HTERT RPE-1 (cell line): Measurements from ENCODE around the gene HVCN1.
"Not testable (repeated sequence)": the region's sequence is repeated elsewhere in the genome, so short reads cannot be mapped to it uniquely, and the experiment has no call there.

ENCODE experiments used
- in situ Hi-C: fragments of 300-500 bp; cut with MboI; formaldehyde crosslinking; loops from 4 replicates; pipeline ENCODE4 v1.14.3; 2020; ENCODE audit warnings: low sequenced_read_pairs

The HVCN1 gene, protein sequence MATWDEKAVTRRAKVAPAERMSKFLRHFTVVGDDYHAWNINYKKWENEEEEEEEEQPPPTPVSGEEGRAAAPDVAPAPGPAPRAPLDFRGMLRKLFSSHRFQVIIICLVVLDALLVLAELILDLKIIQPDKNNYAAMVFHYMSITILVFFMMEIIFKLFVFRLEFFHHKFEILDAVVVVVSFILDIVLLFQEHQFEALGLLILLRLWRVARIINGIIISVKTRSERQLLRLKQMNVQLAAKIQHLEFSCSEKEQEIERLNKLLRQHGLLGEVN

DNA sequence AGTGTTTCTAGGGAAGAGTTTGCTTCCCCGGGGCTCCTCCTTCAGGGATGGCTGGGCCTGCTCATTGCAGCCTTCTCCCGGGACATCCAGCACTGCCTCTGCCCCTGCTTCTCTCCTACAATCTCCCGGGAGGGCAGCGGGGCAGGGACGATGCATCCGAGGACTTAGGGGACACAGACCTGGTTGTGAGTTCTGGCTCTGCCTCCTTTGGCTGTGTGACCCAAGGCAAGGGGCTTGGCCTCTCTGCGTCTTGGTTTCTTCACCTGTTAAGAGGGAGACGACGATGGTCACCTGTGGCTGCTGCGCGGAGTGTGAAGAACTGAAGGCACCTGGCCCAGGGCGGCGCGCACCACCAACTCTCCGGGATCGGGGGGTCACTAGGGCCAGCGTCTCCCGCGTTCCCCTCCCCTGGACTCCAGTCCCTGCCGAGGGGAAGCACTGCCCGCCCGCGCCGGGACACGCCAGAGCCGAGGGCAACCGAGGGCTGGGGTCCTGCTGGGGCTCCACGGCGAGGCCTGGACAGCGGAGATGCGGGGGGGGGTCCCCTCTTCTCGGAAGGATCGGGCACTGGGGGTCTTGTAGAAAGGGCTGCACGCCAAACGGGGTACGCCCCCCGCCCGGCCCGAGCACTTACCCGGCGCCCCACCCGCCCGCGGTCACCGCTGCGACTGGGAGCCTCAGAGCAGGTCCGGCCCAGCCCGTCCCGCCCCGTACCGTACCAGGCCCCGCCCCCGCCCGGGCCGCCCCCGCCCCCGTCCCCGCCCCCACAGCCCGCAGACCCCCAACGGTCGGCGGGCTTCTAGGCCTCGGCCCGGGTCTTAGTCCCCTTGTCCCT lies at the start of gene HVCN1:
HVCN1 (minus strand) TSS at position 670 of the 835 bp plus-strand sequence. CDS start 5,870 bp downstream, outside the sequence.
- in situ Hi-C loops, result no loop called here

DNA sequence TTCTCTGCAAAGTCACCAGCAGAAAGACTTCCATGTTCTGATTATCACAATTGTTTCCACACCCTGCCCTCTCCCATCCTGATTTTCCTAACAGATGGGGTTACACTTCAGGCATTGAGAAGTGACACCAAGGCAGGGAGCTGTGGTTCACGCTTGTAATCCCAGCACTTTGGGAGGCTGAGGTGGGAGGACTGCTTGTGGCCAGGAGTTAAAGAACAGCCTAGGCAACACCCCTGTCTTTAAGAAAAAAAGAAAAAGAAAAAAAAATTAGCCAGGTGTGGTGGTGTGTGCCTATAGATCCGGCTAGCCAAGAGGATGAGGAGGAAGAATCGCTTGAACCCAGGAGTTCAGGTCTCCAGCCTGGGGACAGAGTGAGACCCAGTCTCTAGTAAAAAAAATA lies 48.6 kb upstream of the HVCN1 start:
- in situ Hi-C loops, result no loop called here

DNA sequence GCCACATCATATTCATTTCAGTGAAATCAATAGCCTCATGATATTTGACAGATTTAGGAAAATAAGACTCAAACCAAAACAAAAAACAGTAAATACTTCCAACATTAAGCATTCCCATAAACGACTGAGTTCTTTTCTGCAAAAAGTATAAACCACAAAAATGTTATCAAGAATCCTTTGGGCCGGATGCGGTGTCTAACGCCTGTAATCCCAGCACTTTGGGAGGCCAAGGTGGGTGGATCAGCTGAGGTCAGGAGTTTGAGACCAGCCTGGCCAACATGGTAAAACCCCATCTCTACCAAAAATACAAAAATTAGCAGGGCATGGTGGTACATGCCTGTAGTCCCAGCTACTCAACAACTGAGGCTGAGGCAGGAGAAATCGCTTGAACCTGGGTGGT lies 48.1 kb upstream of the HVCN1 start:
- in situ Hi-C loops, result not testable (repeated sequence)

DNA sequence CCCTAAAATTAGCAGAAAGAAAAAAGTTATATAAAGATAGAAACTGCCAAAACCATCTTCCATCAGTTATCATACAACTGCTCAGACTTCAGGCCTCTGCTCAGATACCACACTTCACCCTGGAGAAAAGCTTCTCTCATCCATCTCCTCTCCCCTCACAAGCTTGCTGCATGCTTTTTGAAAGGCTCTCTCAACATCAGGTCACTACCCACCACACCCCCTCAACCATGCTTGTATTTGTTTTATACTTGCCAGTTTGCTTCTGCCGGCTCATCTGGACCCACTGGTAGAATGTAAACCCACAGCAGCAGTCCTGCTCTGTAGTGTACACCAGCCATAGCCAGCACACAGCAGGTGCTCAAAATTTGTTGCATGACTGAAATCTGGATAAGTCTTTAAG lies 45.0 kb upstream of the HVCN1 start:
- in situ Hi-C loops, result no loop called here

DNA sequence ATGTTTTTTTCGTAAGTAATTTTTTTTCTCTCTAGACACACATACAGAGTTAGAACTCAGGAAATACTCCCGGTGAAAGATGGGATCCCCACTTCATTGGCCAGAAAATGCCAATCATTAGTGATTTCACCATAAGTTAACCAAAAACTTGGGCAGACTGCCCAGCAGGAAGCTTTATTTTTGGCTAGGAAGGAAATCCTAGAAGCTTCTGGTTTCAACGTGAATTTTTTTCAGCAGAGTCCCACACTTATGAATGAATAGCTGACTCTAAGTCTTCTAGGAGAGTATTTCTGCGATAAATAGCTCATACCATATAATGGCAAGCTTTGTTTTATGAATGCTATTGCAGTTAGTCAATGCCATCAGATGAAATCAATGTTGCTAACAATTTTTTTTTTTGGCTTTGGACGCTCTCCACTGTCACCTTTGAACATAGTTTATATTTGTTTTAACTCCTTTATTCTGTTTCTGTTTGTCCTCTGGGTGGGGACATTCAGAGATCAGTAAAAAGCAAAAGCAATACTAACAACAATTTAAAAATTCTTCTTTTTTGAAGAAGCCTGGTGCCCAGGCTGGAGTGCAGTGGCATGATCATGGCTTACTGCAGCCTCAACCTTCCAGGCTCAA lies 44.3 kb upstream of the HVCN1 start:
- in situ Hi-C loops, result no loop called here

DNA sequence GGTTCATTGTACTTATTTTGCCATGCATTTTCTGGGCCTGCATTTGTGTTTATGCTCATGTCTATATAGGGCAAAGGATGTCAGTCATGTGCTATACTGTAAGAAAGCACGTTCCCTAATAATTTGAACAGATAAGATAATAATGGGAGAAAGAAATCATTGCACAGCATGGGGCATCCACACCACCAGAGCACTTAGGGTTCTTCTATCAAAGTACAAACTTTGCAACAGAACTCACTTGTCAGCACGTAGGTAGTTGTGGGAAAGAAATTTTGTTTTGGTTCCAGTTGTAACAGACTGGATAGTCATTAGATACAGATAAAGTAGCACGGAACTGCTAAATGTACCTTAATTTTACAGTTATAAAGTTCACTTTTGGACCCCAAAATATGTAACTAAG lies 43.7 kb upstream of the HVCN1 start:
- in situ Hi-C loops, result no loop called here

DNA sequence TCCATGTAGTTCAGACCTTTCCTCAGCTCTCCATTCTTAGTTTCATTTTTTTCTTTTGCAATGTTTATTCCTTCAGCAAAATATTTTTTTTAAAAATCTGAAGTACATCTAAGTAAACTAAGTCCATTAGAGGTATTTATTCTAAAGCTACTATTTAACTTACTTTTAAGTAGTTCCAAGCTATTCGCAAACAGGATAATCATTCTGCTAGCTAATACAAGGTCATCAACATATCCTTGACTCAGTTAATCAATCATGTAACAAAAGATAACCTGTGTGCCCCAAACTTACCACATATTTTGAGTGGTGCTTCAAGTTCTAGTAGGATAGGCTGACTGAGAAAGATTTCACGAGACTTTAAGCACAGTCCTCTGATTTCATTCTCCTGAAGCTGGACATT lies 42.6 kb upstream of the HVCN1 start:
- in situ Hi-C loops, result no loop called here

DNA sequence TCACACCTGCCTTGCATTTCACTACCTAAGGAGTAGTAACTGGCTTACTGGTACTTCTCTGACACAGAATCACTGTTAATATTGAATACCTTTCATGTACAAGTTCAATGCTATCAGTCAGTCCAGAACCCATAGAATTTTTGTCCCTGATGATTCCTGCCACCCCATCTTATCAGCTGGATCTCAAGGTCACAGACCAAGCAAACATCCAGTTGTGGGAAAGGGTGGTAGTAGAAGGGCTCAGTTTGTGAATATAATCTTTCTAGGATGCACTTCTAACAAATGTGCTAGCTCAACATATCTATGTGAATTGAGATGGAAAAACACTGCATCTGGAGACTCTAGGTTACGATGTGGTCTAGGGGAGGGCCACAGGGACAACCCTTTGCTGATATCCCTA lies 39.7 kb upstream of the HVCN1 start:
- in situ Hi-C loops, result no loop called here

DNA sequence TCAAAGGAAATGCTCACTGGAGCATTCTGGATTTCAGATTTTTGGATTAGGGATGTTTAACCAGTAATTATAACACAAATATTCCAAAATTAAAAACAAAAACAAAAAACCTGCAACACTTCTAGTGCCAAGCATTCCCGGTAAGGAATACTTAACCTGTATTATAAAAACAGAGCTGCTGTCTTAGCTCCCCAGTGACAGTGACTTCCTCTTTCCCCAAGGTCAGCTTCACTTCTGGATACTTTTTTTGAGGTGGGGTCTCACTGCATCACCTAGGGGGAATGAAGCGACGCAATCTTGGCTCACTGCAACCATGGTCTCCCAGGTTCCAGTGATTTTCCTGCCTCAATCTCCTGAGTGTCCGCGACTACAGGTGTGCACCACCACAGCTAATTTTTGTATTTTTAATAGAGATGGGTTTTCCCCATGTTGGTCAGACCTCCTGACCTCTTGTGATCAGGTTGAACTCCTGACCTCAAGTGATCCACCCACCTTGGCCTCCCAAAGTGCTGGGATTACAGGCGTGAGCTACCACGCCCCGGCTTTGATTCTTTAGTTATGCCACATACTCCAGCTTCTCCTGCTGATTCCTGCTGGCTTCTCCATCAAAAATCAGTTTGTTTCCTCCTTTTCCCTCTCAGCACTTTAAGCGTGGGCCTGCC lies 37.9 kb upstream of the HVCN1 start:
- in situ Hi-C loops, result no loop called here

DNA sequence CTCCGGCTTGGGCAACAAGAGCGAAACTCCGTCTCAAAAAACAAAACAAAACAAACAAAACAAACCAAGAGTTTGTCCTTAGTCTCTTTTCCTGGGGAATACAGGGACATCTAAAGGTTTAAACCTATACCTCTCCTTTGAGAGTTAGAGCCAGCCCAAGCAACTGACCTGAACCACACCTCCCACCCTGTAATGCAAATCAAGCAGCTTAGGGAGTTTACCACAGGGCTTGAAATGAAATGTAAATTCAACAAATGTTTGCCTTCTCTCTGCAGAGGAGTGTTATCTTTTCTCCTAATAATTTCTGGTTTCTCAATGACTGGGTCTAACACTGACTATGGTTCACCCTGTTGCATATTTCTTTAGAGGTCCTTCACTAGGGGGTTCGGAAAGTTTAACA lies 37.1 kb upstream of the HVCN1 start:
- in situ Hi-C loops, result no loop called here

DNA sequence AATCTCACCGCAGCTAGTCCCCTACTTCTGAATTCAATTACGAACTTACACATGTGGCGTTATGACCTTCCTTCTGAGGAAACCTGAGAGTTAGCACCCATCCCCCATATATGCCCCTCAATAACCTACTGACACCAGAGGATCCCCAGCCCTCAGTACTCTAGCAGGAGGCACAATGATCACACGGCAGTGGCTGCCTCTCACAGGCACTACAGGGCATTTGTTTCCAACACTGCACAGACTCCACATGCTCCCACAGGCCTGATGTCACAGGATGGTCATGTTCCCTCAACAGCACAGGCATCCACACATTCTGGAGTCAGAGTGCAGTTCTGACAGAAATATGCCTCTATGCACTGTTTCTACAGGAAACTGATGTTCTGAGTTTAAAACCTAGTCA lies 36.4 kb upstream of the HVCN1 start:
- in situ Hi-C loops, result no loop called here

DNA sequence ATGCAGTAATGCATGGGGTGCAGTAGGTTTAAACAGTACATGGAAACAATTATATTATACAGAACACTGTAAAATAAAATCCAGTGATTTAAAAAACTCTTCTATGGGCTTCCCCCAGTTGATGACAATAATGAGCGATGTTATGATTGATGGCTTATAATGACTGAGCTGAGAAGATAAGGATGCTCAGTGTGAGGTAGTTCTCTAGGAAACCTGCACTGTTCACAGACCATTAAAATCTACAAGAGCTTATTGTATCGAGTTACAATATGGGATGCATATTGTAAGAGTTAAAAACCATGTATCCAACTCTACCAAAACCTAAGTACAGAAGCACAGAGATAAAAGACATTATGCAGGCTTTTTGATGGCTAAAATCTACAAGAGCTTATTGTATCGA lies 34.0 kb upstream of the HVCN1 start:
- in situ Hi-C loops, result not testable (repeated sequence)

DNA sequence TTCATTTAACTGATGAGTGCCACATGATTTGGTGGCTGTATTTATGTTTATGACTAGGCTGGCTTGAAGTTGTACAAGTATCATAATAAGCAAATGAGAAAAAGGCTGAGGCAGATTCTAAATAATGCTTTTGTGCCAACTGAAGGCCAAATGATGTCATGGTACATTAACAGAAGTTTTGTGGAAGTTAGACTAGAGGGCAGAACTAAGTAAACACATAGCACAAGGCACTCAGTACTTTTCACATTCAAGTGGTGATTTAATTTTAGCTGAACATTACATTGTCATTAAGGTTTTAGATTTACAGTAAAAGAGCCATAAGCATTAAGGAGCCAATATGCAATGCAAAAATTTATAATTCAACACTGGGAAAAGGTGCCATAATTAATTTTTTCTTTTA lies 32.7 kb upstream of the HVCN1 start:
- in situ Hi-C loops, result no loop called here

DNA sequence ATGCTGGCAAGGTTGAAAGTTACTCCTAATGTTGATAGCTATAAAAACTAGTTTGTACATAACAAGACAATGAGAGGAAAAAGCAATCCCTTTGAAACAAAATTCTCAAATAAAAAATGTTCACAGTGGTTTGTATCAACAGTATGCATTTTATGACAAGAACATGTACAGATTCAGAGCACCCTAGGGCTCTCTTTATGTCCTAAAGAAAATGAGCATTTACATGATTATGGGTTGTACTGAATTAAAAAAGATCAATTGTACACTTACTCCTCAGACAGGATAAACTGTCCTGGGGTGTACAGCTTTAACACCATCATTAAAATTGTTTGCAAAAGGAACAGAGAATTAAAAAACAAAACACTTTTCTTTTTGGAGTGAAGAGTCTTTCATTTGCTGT lies 31.6 kb upstream of the HVCN1 start:
- in situ Hi-C loops, result no loop called here

DNA sequence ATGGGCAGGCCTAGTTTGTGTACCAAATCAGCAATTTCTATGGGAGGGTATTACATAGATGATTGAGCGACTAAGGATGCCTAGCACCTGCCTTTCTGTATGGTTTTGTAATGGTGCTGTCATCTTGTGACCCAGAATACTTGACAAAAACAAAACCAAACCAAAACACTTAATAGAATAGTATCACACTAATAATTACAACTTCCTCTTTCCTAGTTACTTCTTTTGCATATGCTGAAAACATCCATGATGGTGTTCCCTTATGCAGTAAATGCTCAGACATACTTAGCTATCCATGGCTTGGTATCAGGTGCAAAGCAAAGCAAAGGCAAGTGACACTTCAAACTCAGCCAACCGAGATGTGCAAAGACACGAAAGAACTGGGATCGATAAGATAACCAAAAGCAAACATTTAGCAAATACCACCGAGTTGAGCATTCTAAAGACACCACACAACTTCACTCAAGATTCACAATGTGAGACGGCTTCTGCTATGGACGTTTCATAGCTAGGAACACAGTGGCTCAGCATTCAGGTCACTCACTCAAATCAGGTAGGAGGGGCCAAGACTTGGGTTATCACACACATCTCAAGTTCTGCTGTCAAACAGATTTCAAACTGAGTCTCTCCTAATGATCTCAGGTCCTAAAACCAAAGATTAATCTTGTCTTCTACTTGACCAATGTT lies 29.4 kb upstream of the HVCN1 start:
- in situ Hi-C loops, result no loop called here

DNA sequence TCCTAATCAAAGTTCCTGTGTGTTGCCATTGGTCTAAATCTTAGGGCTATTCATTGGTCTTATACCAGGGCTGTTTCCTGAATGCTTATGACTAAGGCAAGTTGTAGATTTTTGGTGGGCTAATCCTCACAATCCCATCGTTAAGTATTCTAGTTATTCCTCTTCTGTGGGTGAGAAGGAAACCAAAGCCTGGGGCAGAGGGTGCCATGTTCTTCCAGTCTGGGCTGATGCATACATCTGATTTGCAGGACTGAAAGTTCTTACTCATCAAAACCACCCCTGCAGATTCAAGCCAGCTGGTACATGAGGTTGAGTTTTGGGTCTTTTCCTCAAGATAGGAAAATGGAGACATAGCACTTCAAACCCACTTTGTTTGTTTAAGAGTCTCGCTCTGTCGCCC lies 28.1 kb upstream of the HVCN1 start:
- in situ Hi-C loops, result no loop called here

DNA sequence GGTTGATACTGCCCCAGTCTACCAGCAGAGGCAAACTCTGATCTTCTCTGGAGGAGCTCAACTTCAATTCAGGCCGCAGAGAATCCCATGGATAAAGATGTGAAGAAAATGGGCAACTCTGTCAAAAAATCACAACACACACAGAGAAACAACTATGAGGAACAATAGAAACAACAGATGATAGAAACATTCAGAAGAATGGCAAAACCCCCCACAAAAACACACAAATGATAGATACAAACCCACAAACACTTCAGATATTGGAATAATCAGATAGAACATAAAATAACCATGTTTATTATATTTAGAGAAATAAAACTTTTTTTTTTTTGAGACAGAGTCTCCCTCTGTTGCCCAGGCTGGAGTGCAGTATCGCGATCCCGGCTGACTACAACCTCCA lies 20.0 kb upstream of the HVCN1 start:
- in situ Hi-C loops, result no loop called here

DNA sequence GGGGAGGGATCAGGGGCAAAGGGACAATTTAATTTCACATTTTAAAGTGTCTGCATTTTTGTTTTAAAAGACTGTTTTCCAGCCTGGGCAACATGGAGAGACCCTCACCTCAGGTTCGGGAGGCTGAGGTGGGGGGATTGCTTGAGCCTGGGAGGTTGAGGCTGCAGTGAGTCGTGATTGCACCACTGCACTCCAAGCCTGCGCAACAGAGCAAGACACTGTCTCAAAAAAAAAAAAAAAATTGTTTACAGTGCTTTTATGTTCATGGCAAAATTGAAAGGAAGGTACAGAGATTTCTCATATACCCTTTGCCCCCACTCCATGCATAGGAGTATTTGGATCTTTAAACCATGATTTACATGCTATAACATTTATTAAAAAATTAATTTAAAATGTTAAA lies 16.4 kb upstream of the HVCN1 start:
- in situ Hi-C loops, result no loop called here

DNA sequence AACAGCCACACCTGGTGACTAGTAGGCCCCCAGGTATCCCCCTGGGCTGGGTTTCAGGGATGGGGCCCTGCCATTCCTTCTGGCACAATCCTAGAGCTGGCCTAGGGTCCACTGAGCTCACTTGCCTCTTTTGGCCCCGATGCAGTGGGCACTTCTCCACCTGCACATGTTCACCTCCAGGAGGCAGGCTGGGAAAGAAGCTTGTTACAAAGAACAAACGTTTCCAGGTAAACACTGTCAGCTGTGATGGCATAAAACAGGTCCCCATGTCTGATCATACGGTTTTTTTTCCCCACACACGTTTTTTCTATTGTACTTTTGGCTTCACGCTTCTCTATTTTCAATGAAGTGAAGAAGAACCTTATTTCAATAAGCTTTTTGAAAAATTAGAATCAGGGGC lies 15.8 kb upstream of the HVCN1 start:
- in situ Hi-C loops, result no loop called here

DNA sequence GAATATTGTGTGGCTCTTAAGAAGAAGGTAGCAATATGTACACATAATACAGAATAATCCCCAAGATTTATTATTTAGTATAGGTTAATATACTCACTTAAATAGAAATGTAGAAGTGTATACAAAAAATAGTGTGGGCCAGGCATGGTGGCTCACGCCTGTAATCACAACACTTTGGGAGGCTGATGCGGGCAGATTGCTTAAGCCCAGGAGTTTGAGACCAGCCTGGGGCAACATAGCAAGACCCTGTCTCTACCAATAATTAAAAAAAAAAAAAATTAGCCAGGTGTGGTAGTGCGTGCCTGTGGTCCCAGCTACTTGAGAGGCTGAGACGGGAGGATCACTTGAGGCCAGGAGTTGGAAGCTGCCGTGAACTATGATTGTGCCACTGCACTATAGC lies 15.3 kb upstream of the HVCN1 start:
- in situ Hi-C loops, result no loop called here

DNA sequence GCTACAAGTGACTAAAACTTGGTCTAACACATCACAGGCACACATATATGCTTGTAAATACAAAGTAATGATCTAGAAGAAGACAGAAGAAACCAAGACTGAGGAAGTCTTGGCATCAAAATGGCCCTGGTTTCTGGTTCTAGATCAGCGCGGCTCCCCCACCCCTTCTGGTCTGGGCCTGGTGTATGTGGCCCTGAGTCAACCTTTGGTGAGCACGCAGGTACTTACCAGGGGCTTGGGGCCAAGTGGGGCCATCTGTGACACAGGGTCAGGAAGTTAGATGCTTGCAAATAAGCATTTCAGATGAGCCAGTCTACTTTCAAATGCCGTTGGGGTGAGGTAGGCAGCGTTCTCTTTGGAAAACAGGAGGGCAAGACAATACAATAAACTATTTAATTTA lies 13.2 kb upstream of the HVCN1 start:
- in situ Hi-C loops, result no loop called here
